ENCODE measurements around the gene MFAP2. TPM values are rescaled to one million over a fixed set of nuclear protein-coding genes. Genes with fewer than 3 reads are reported as not detected.
A peak's percentile ranks its signal among the peaks of the same experiment; 100 is the strongest.

MFAP2 gene
- total RNA-seq, 1 experiment from 2014 or later = 141 TPM

- H3K9me3 Mint-ChIP-seq = no peaks in the 10 kb centered on the region
- peak; percentile 59; the same call in 1 of the 2 replicates for TF ChIP-seq TEAD4 (CRISPR knock-in tag; IDR thresholded peaks at IDR 0.05)
- TF ChIP-seq, protein P1, sequence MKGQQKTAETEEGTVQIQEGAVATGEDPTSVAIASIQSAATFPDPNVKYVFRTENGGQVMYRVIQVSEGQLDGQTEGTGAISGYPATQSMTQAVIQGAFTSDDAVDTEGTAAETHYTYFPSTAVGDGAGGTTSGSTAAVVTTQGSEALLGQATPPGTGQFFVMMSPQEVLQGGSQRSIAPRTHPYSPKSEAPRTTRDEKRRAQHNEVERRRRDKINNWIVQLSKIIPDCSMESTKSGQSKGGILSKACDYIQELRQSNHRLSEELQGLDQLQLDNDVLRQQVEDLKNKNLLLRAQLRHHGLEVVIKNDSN (CRISPR knock-in tag; IDR thresholded peaks at IDR 0.05) = peak; percentile 36; the same call in 1 of the 2 replicates
- TF ChIP-seq, protein P2, sequence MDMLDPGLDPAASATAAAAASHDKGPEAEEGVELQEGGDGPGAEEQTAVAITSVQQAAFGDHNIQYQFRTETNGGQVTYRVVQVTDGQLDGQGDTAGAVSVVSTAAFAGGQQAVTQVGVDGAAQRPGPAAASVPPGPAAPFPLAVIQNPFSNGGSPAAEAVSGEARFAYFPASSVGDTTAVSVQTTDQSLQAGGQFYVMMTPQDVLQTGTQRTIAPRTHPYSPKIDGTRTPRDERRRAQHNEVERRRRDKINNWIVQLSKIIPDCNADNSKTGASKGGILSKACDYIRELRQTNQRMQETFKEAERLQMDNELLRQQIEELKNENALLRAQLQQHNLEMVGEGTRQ (CRISPR knock-in tag; IDR thresholded peaks at IDR 0.05) = peak; percentile 61
- TF ChIP-seq PRDM15 (CRISPR knock-in tag; IDR thresholded peaks at IDR 0.05) = 0 out of 2 replicates have a peak, but pooled peaks have one; percentile 9
- TF ChIP-seq EMX1 (CRISPR knock-in tag; IDR thresholded peaks at IDR 0.05) = no peak
- TF ChIP-seq JAZF1 (CRISPR knock-in tag; IDR thresholded peaks at IDR 0.05) = no peak
- TF ChIP-seq ERG (CRISPR knock-in tag; IDR thresholded peaks at IDR 0.05) = no peak
- TF ChIP-seq TEAD1 (CRISPR knock-in tag; IDR thresholded peaks at IDR 0.05) = peak; percentile 69; the same call in 1 of the 2 replicates
- peak; percentile 52; the same call in 1 of the 2 replicates for TF ChIP-seq ZNF423 (CRISPR knock-in tag; IDR thresholded peaks at IDR 0.05)
- peaks cover 3% of the 10 kb centered on the region for H3K36me3 Mint-ChIP-seq
- DNase-seq (ENCODE audit: low spot score) (peak; percentile 45), ATAC-seq (no peak)
- peak overlapping the region; percentile 73; the same call in 1 of the 2 replicates for H3K4me3 Mint-ChIP-seq
- CTCF ChIA-PET = interaction anchor here (0.8 to 3.2 kb wide), 8 partner anchors 13 to 61 kb away, joined by 3 to 19 read pairs (median 5); no protein-coding TSS in a partner anchor
- H3K27me3 Mint-ChIP-seq (ENCODE audit: low read depth) = no peaks in the 10 kb centered on the region
- POLR2A ChIA-PET = interaction anchor here (0.8 to 1.0 kb wide), 2 partner anchors 16 to 40 kb away, joined by 3 read pairs; no protein-coding TSS in a partner anchor
- peaks cover 65% of the 10 kb centered on the region for H3K4me1 Mint-ChIP-seq
- H3K27ac Mint-ChIP-seq = peak overlapping the region; percentile 84
These were observed 32.5 kb upstream of the MFAP2 start for GRCh38 chr1:17012775-17013490.

GRCh38 chr1:17011439-17012307 is 31.3 kb upstream of the MFAP2 start, which contains the start of gene ATP13A2:
Gene ATP13A2, minus strand, starts transcription at chr1:17011928. Its CDS starts 190 bp downstream, at chr1:17011738.
- no peaks in the 10 kb centered on the region for H3K27me3 Mint-ChIP-seq (ENCODE audit: low read depth)
- no peaks in the 10 kb centered on the region for H3K9me3 Mint-ChIP-seq
- H3K27ac Mint-ChIP-seq = peak within 1 kb of the TSS; percentile 84
- H3K36me3 Mint-ChIP-seq = no peaks in the 10 kb centered on the region
- ATAC-seq (peak; percentile 85), DNase-seq (ENCODE audit: low spot score) (peak; percentile 94)
- POLR2A ChIA-PET = interaction anchor here (1.0 kb wide), 1 partner anchor 17 kb away, joined by 3 read pairs; no protein-coding TSS in a partner anchor
- peak within 1 kb of the TSS; percentile 85 for H3K4me3 Mint-ChIP-seq
- CTCF ChIA-PET = interaction anchor here (0.6 to 3.2 kb wide), 7 partner anchors 12 to 212 kb away, joined by 3 to 19 read pairs (median 4); no protein-coding TSS in a partner anchor
- peaks cover 73% of the 10 kb centered on the region for H3K4me1 Mint-ChIP-seq
- TF ChIP-seq HMGA2 (CRISPR knock-in tag; IDR thresholded peaks at IDR 0.05) (no peak), FOXK1 (CRISPR knock-in tag; IDR thresholded peaks at IDR 0.05) (peak; percentile 50; the same call in 1 of the 2 replicates), ZNF532 (CRISPR knock-in tag; IDR thresholded peaks at IDR 0.05; ENCODE audit: borderline replicate concordance) (no peak)
- TF ChIP-seq, protein P3, sequence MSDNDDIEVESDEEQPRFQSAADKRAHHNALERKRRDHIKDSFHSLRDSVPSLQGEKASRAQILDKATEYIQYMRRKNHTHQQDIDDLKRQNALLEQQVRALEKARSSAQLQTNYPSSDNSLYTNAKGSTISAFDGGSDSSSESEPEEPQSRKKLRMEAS (CRISPR knock-in tag; IDR thresholded peaks at IDR 0.05) = peak; percentile 50; the same call in 1 of the 2 replicates
- TF ChIP-seq, protein P4, sequence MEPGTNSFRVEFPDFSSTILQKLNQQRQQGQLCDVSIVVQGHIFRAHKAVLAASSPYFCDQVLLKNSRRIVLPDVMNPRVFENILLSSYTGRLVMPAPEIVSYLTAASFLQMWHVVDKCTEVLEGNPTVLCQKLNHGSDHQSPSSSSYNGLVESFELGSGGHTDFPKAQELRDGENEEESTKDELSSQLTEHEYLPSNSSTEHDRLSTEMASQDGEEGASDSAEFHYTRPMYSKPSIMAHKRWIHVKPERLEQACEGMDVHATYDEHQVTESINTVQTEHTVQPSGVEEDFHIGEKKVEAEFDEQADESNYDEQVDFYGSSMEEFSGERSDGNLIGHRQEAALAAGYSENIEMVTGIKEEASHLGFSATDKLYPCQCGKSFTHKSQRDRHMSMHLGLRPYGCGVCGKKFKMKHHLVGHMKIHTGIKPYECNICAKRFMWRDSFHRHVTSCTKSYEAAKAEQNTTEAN (CRISPR knock-in tag; IDR thresholded peaks at IDR 0.05) = no peak
- TF ChIP-seq, protein P5, sequence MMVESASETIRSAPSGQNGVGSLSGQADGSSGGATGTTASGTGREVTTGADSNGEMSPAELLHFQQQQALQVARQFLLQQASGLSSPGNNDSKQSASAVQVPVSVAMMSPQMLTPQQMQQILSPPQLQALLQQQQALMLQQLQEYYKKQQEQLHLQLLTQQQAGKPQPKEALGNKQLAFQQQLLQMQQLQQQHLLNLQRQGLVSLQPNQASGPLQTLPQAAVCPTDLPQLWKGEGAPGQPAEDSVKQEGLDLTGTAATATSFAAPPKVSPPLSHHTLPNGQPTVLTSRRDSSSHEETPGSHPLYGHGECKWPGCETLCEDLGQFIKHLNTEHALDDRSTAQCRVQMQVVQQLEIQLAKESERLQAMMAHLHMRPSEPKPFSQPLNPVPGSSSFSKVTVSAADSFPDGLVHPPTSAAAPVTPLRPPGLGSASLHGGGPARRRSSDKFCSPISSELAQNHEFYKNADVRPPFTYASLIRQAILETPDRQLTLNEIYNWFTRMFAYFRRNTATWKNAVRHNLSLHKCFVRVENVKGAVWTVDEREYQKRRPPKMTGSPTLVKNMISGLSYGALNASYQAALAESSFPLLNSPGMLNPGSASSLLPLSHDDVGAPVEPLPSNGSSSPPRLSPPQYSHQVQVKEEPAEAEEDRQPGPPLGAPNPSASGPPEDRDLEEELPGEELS (CRISPR knock-in tag; IDR thresholded peaks at IDR 0.05) = 0 out of 2 replicates have a peak, but pooled peaks have one; percentile 20
